GM18870 (cell line): Measurements from ENCODE around the gene MVD.

ENCODE experiments used
- ATAC-seq: cut with Tn5 transposase; IDR thresholded peaks from one replicate; pipeline ENCODE4 v1.9.1; 2021; ENCODE audit warnings: moderate library complexity; ENCODE audit not compliant: unreplicated experiment

Gene MVD

GRCh38 chr16:88640498-88641247, 22.2 kb downstream of the MVD start:
- no peak for ATAC-seq

- no peak for ATAC-seq
Observed at GRCh38 chr16:88640039-88640495, 22.8 kb downstream of the MVD start.

GRCh38 chr16:88639231-88640038, 23.5 kb downstream of the MVD start:
- ATAC-seq = no peak

GRCh38 chr16:88638323-88639230, 24.3 kb downstream of the MVD start, which contains the start of gene IL17C:
Gene IL17C, plus strand, starts transcription at chr16:88638572. Its CDS starts 70 bp downstream, at chr16:88638642.
- ATAC-seq = no peak

GRCh38 chr16:88636488-88637265, 26.2 kb downstream of the MVD start:
- ATAC-seq = no peak

GRCh38 chr16:88635671-88636319, 27.1 kb downstream of the MVD start:
- ATAC-seq = no peak

GRCh38 chr16:88634994-88635670, 27.8 kb downstream of the MVD start:
- ATAC-seq = no peak

- peak; percentile 26 for ATAC-seq
Observed at GRCh38 chr16:88634141-88634993, 28.5 kb downstream of the MVD start.

GRCh38 chr16:88633684-88634140, 29.2 kb downstream of the MVD start:
- ATAC-seq = peak; percentile 37

GRCh38 chr16:88632587-88632930, 30.3 kb downstream of the MVD start:
- ATAC-seq = no peak

- no peak for ATAC-seq
Observed at GRCh38 chr16:88631920-88632586, 30.8 kb downstream of the MVD start.

- no peak for ATAC-seq
Observed at GRCh38 chr16:88631384-88631783, 31.5 kb downstream of the MVD start.

GRCh38 chr16:88630941-88631340, 31.9 kb downstream of the MVD start:
- no peak for ATAC-seq

- no peak for ATAC-seq
Observed at GRCh38 chr16:88630433-88630832, 32.5 kb downstream of the MVD start.

GRCh38 chr16:88629835-88630234, 33.1 kb downstream of the MVD start:
- ATAC-seq = no peak

GRCh38 chr16:88628512-88628974, 34.3 kb downstream of the MVD start:
- ATAC-seq = no peak

- no peak for ATAC-seq
Observed at GRCh38 chr16:88627531-88628411, 35.1 kb downstream of the MVD start.
